ENCODE measurements around the gene SPATA24. TPM values are rescaled to one million over a fixed set of nuclear protein-coding genes. Genes with fewer than 3 reads are reported as not detected.
"Not testable (repeated sequence)": the region's sequence is repeated elsewhere in the genome, so short reads cannot be mapped to it uniquely, and the experiment has no call there.

Gene SPATA24
- total RNA-seq, 1 experiment from 2014 or later = 18.7 TPM

DNA sequence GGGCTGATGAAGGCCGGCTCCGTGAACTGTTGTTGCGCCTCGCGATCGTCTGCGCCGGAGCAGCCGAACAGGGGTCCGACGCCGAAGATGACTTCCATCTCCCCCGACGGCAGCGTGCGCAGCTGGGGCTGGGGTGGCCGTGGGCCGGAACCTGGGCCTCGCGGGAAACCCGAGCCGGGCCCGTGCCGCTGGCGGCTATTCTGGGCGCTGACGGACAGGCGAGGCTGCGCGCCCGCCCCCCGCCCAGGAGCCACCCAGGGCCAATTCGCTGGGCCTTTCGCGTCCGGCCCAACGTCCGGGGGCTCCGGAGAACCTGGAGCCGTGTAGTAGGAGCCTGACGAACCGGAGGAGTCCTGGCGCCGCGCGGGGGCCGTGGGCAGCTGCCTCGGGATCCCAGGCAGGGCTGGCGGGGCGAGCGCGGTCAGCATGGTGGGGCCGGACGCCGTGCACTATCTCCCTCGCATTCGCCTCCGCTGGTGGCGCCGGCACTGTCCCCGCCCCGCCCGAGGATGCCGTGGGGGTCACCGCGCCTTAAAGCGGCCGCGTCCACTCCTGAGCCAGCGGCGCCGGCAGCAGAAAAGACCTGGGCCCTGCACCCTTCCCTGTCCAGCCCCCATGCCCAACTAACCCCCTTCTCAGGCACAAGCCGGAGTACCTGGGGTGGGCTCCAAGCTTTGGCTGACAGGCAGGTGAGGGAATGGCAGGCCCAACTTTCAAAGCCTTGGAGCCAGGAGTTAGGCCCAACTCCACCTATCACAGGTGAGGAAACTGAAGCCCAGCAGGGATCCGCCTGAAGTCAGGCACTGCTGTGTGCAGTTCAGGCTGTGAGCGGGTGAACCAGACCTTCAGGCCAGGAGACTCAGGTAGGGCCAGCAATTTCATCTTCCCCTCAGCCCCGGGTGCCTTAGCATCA is 9.0 kb downstream of the SPATA24 start, which contains the start of gene PROB1:
Gene PROB1 (minus strand): TSS at position 451 of the 913 bp plus-strand sequence. CDS start 23 bp downstream, at position 428.
- DNase-seq (ENCODE audit: low spot score) = no peak

- no peak for DNase-seq (ENCODE audit: low spot score)
Observed at GRCh38 chr5:139394123-139394653, 9.7 kb downstream of the SPATA24 start.

DNA sequence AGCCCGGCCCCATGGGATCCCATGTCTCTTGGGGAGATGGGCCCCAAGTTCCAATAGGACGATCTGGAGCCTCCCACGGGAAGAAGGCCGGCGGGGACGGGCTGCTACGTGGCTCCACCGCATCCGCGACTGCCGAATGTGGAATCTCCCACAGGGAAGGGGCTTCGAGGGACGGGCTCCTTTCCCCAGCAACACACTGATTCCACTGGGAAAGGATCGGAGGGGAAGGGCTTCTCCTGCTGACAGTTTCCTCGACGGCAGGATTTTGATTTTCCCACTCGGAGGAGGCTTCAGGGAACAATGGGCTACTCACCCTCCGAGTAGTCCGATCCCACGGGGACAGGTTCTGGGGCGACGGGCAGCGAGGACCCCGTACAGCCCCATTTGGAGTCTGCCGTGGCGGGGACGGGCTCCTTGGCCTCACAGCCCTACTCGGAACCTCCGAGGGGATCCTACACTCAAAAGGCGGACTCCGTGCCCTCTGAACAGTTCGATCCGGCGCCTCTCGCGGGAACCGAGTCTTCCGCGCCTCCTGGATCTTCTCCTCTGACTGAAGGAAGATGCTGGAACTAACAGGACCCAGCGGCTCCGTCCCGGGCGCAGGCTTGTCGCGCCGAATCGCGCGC is 10.3 kb downstream of the SPATA24 start:
- DNase-seq (ENCODE audit: low spot score) = no peak

- no peak for DNase-seq (ENCODE audit: low spot score)
Observed at GRCh38 chr5:139392678-139393496, 11.0 kb downstream of the SPATA24 start.

DNA sequence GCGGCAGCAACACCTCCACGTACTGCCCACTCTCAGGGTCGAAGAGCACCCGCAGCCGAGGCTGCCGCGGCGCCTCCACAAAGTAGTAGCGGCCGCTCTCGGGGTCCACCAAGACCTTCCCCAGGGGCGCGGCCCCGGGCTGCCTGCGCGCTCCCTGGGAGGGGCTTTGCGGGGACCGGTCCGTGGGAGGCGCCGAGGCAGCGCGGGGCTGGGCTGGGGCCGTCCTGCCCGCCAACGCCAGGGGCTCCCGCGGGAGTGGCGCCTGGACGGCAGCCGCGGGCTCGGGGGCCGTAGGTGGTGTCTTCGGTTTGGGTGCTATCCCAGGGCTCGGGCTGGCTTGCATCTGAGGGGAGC is 11.6 kb downstream of the SPATA24 start:
- DNase-seq (ENCODE audit: low spot score) = no peak

- DNase-seq (ENCODE audit: low spot score) = peak; percentile 81
Observed at GRCh38 chr5:139391570-139392323, 12.1 kb downstream of the SPATA24 start.

DNA sequence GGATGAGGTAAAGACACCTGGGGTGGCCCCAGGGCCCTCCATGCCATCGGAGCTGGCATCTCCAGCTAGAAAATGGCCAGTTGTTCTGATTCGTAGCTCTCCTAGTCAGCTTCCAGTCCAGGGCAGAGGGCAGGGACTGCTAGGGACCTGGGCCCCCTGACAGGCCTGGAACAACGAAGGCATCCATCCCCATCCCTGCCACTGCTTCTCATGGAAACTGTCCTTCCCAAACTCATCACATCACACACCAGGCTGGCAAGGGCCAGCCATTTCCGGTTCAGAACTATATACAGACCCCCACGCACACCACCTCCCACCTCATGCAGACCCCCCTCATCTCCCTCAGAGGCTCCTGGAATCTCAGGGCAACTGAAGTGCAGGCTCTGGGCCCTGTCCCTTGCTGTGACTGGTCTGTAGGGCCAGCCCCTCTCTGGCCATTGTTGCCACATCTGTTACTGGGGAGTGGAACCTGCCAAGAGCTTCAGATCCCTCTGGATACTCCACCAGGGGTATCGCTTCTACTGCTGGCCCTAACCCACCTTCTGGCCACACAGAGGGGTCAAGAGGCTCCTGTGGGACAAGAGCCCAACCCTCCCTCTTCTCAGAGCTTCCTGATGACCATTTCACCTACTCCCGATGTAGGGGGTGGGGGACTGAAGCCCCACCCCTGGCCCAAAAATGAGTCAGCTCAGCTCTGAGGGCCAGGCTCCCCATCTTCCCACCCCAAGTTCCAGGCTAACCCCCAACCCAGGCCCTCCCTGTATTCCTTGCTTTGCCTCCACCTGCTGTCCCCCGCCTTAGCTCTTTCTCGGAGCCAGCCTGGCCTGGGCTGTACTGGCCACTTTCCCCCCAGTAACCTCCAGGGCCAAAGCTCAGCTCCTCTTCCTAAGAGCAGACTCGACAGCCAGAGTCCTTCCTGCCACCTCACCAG is 13.0 kb downstream of the SPATA24 start:
- DNase-seq (ENCODE audit: low spot score) = peak; percentile 30

DNA sequence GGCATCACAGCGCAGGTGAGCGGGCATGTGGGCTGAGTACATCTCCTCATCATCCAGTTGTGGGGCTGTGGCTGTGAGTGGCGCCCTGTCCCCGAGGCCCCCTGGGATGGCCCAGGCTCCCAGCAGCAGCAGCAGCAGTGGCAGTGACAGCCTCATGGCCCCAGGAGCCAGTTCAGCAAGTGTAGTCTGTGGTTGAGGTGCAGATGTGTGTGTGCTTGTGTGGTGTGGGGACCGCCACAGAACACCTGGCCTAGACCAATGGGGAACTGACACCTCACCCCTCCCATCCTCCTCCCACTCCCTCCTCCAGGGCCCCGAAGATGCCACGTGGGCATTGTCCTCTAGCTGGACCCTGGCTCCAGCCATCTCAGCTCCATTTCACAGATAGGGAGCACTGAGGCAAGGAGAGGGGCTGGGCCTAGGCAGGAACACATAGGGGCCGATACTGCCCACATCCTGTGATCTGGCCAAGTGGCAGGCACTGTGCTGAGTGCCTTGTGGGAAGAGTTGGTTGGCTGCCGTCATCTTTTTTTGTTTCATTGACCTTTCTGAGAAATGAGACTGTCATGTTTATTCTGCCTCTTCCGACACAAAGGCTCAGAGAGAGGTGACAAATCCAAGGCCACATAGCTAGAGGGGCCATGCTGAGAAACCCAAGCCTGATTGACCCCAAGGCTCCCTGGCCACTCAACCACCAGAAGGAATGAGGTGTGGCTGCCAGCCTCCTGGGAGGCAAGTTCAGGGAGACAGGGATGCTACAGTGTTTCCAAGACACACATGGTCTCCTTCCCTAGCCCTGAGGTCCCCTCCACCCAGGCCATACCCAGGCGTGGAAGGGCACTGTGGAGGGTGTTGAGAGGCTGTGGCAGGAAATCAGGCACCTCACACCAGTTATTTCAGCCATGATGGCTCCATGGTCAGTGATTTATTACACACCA is 13.9 kb downstream of the SPATA24 start, which contains the start of gene MZB1:
Gene MZB1 (minus strand): TSS at position 213 of the 938 bp plus-strand sequence. CDS start 57 bp downstream, at position 156.
- no peak for DNase-seq (ENCODE audit: low spot score)

GRCh38 chr5:139388198-139388821 is 15.6 kb downstream of the SPATA24 start:
- DNase-seq (ENCODE audit: low spot score) = no peak

- no peak for DNase-seq (ENCODE audit: low spot score)
Observed at GRCh38 chr5:139387611-139388197, 16.2 kb downstream of the SPATA24 start.

- DNase-seq (ENCODE audit: low spot score) = not testable (repeated sequence)
Observed at GRCh38 chr5:139386956-139387355, 16.9 kb downstream of the SPATA24 start.

- DNase-seq (ENCODE audit: low spot score) = no peak
Observed at GRCh38 chr5:139386050-139386438, 17.8 kb downstream of the SPATA24 start.

DNA sequence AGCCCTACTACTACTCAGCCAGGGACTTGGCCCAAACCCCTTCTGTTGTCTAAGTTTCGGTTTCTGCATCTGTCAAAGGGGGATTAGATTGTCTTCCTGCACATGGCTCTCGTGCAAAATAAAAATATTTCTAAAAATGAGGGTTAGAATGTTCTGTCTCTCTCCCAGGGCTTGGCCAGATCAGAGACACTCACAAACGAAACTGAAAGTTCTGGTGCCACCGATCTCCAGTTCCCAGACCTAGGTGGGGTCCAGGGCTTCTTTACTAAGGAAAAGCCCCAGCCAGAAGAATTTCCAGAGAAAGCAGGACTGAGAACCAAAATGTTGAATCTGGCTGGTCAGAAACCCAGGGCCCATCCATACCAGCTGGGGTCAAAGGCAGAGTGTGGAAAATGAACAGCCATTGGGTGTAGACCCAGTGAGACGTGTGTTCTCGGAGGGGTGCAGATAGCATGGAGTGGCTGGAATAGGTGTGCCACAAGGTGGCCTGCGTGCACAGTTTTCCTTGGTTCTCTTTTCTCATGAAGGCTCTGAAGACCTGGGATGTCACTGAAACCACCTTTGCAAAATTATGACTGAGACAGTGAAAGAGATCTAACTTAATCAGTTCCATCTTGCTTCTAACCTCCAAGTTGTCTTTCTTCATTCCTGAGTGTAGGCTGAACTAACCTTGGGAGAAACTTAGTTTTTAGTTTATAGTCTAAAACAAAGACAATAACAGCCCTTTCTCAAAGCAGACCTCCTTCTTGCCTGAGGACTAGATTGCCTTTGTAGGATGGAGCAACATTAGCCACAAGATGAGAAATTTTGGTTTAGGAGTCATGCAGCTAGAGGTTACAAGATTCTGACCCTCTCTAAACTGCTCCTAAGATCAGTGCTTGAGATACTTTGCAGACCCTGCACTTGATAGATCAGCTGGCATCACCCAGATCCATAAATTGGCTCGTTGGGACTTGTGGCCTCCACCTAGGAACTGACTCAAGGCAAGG is 18.5 kb downstream of the SPATA24 start:
- no peak for DNase-seq (ENCODE audit: low spot score)

- no peak for DNase-seq (ENCODE audit: low spot score)
Observed at GRCh38 chr5:139384591-139385051, 19.3 kb downstream of the SPATA24 start.

DNA sequence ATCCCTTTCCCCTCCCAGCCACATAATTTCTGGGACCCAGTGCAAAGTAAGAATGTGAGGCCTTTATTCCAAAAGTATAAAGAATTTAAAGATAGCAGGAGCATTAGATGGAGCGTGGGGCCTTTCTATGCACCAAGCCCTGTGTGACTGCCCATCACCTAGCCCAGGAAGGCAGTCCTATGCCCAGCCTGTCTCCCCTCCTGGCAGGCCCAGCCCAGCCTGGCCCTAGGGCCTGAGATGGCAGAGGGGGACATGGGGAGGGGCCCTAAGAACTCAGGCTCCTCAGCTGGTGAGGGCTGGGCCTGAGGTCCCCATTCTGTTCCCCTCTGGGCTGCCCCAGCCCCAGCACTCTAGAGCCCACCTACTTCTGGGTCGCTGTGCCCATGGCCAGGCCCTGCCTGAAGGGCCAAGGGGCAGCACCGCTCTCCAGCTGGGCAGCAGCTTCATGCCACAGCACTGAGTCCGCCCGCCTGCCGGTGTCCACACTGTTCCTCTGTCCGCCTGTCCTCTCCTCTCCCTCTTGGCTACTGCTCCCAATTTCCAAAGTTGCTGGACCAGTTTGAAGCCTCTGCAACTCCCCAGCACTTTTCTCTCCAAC is 19.8 kb downstream of the SPATA24 start:
- DNase-seq (ENCODE audit: low spot score) = no peak

Measured in A172 (cell line).